ENCODE measurements around the gene ITGB3. TPM values are rescaled to one million over a fixed set of nuclear protein-coding genes. Genes with fewer than 3 reads are reported as not detected.

The ITGB3 gene
- total and polyA plus RNA-seq, 10 of the 15 experiments (the other 5 are each of a cell fraction or from before 2014, with no cell fraction given): 0.69 to 22.8 (median 13.6) TPM

GRCh38 chr17:47204722-47205418, 48.8 kb upstream of the ITGB3 start (continued):
- TF ChIP-seq NR2C2 (IDR thresholded peaks at IDR 0.05; ENCODE audit: borderline replicate concordance, control insufficient read depth, insufficient read length, low read depth): no peak
- no peak for TF ChIP-seq HDAC6 (IDR thresholded peaks at IDR 0.05; ENCODE audit: unreplicated experiment)
- TF ChIP-seq MXI1 (IDR thresholded peaks at IDR 0.05; ENCODE audit: low read depth, low read length): no peak
- TF ChIP-seq CBX3 (IDR thresholded peaks at IDR 0.05; ENCODE audit: borderline replicate concordance, low read depth): no peak
- TF ChIP-seq CEBPZ (IDR thresholded peaks at IDR 0.05; ENCODE audit: low read depth, low read length): no peak
- no peak for TF ChIP-seq GABPA (IDR thresholded peaks at IDR 0.05; ENCODE audit: low read depth)
- TF ChIP-seq PRDM15 (CRISPR knock-in tag; IDR thresholded peaks at IDR 0.05): no peak
- no peak for TF ChIP-seq SRF (IDR thresholded peaks at IDR 0.05; ENCODE audit: low read depth in 2 of 2, low read length in 2 of 2)
- no peak for TF ChIP-seq CTCF (IDR thresholded peaks at IDR 0.05 in 2 of 3, conservative IDR thresholded peaks at IDR 0.05 in 1 of 3; ENCODE audit: control insufficient read depth in 2 of 3, extremely low read depth in 1 of 3, insufficient read depth in 1 of 3, low read depth in 3 of 3, low read length in 3 of 3)
- TF ChIP-seq RELA (IDR thresholded peaks at IDR 0.05; ENCODE audit: borderline replicate concordance, partially characterized antibody): no peak
- TF ChIP-seq EGR1 (IDR thresholded peaks at IDR 0.05; ENCODE audit: borderline replicate concordance in 1 of 2, low read depth in 2 of 2, low read length in 2 of 2): no peak
- TF ChIP-seq ZNF207 (IDR thresholded peaks at IDR 0.05; ENCODE audit: borderline replicate concordance): no peak; the same call in 1 of the 2 replicates
- 0 out of 3 replicates have a peak, but pooled peaks have one; percentile 11 for TF ChIP-seq POU2F2 (IDR thresholded peaks at IDR 0.05; ENCODE audit: borderline replicate concordance, low read depth, low read length)
- TF ChIP-seq SP1 (IDR thresholded peaks at IDR 0.05; ENCODE audit: low read depth, low read length): no peak
- no peak for TF ChIP-seq MYB (IDR thresholded peaks at IDR 0.05; ENCODE audit: borderline replicate concordance, low read depth, low read length)
- no peak for TF ChIP-seq MLLT1 (IDR thresholded peaks at IDR 0.05)
- 0 out of 2 replicates have a peak, but pooled peaks have one; percentile 52 for TF ChIP-seq CREB1 (IDR thresholded peaks at IDR 0.05; ENCODE audit: low read depth)
- no peak for TF ChIP-seq ATF3 (IDR thresholded peaks at IDR 0.05; ENCODE audit: borderline replicate concordance, extremely low read depth, low read depth, low read length)
